ENCODE data around the gene IQSEC1. TPM values are rescaled to one million over a fixed set of nuclear protein-coding genes. Genes with fewer than 3 reads are reported as not detected.

IQSEC1 gene
- total RNA-seq, 2 donors from 2014 or later = 31.2 to 53.5 TPM

- DNase-seq = no peak
- Mint-ChIP-seq H3K27ac (peak overlapping the region; percentile 58), H3K4me1 (ENCODE audit: low read depth) (peaks cover 5% of the 10 kb centered on the region), H3K9me3 (no peaks in the 10 kb centered on the region), H3K27me3 (ENCODE audit: low read depth) (no peaks in the 10 kb centered on the region), H3K4me3 (no peak overlapping the region), H3K36me3 (ENCODE audit: insufficient read depth in 2 of 2) (peaks cover 0 to 6% of the 10 kb centered on the region in 2 donors)
- peak in 1 of 2 donors; percentile 25 for ATAC-seq (replicated peaks in 1 of 2)
These were observed 175.6 kb downstream of the IQSEC1 start for GRCh38 chr3:12897381-12898289.

- Mint-ChIP-seq H3K27ac (no peak overlapping the region), H3K4me1 (ENCODE audit: low read depth) (peaks cover 12% of the 10 kb centered on the region), H3K36me3 (ENCODE audit: insufficient read depth in 2 of 2) (peaks cover 0 to 5% of the 10 kb centered on the region in 2 donors), H3K9me3 (no peaks in the 10 kb centered on the region), H3K4me3 (no peak overlapping the region), H3K27me3 (ENCODE audit: low read depth) (no peaks in the 10 kb centered on the region)
- DNase-seq (no peak), ATAC-seq (replicated peaks in 1 of 2) (no peak)
These were observed 176.9 kb downstream of the IQSEC1 start for GRCh38 chr3:12896063-12896985.

- ATAC-seq (replicated peaks in 1 of 2) = no peak
- no peak for DNase-seq
- Mint-ChIP-seq H3K4me1 (ENCODE audit: low read depth) (peaks cover 12% of the 10 kb centered on the region), H3K27me3 (ENCODE audit: low read depth) (no peaks in the 10 kb centered on the region), H3K36me3 (ENCODE audit: insufficient read depth in 2 of 2) (peaks cover 0 to 2% of the 10 kb centered on the region in 2 donors), H3K4me3 (no peak overlapping the region), H3K27ac (no peak overlapping the region), H3K9me3 (no peaks in the 10 kb centered on the region)
These were observed 177.7 kb downstream of the IQSEC1 start for GRCh38 chr3:12895391-12896062.

- peak overlapping the region; percentile 34 for H3K27ac Mint-ChIP-seq
- ATAC-seq (replicated peaks in 1 of 2) = no peak
These were observed 178.6 kb downstream of the IQSEC1 start for GRCh38 chr3:12894629-12895028.

GRCh38 chr3:12893852-12894251 lies 179.4 kb downstream of the IQSEC1 start:
- H3K27ac Mint-ChIP-seq = no peak overlapping the region
- DNase-seq (no peak), ATAC-seq (replicated peaks in 1 of 2) (no peak)
- peaks cover 8% of the 10 kb centered on the region for H3K27me3 Mint-ChIP-seq (ENCODE audit: low read depth)
- H3K4me3 Mint-ChIP-seq = no peak overlapping the region
- no peaks in the 10 kb centered on the region for H3K36me3 Mint-ChIP-seq (ENCODE audit: insufficient read depth in 2 of 2)
- H3K4me1 Mint-ChIP-seq (ENCODE audit: low read depth) = peaks cover 12% of the 10 kb centered on the region
- no peaks in the 10 kb centered on the region for H3K9me3 Mint-ChIP-seq

More at GRCh38 chr3:12894629-12895028, 178.6 kb downstream of the IQSEC1 start:
- peaks cover 7% of the 10 kb centered on the region for H3K27me3 Mint-ChIP-seq (ENCODE audit: low read depth)
- peaks cover 12% of the 10 kb centered on the region for H3K4me1 Mint-ChIP-seq (ENCODE audit: low read depth)
- no peak for DNase-seq
- no peaks in the 10 kb centered on the region for H3K9me3 Mint-ChIP-seq
- H3K4me3 Mint-ChIP-seq = no peak overlapping the region
- H3K36me3 Mint-ChIP-seq (ENCODE audit: insufficient read depth in 2 of 2) = no peaks in the 10 kb centered on the region

GRCh38 chr3:12893247-12893646 lies 180.0 kb downstream of the IQSEC1 start:
- H3K27ac Mint-ChIP-seq = no peak overlapping the region
- peaks cover 12% of the 10 kb centered on the region for H3K4me1 Mint-ChIP-seq (ENCODE audit: low read depth)
- H3K36me3 Mint-ChIP-seq (ENCODE audit: insufficient read depth in 2 of 2) = no peaks in the 10 kb centered on the region
- no peak for ATAC-seq (replicated peaks in 1 of 2)
- H3K27me3 Mint-ChIP-seq (ENCODE audit: low read depth) = peaks cover 8% of the 10 kb centered on the region
- no peak overlapping the region for H3K4me3 Mint-ChIP-seq
- DNase-seq = no peak
- no peaks in the 10 kb centered on the region for H3K9me3 Mint-ChIP-seq

- peaks cover 8% of the 10 kb centered on the region for H3K27me3 Mint-ChIP-seq (ENCODE audit: low read depth)
- peaks cover 12% of the 10 kb centered on the region for H3K4me1 Mint-ChIP-seq (ENCODE audit: low read depth)
- no peaks in the 10 kb centered on the region for H3K36me3 Mint-ChIP-seq (ENCODE audit: insufficient read depth in 2 of 2)
- no peaks in the 10 kb centered on the region for H3K9me3 Mint-ChIP-seq
- ATAC-seq (replicated peaks in 1 of 2) (peak in 1 of 2 donors; percentile 22), DNase-seq (no peak)
- no peak overlapping the region for H3K27ac Mint-ChIP-seq
- no peak overlapping the region for H3K4me3 Mint-ChIP-seq
These were observed 180.4 kb downstream of the IQSEC1 start for GRCh38 chr3:12892840-12893189.

- Mint-ChIP-seq H3K27me3 (ENCODE audit: low read depth) (peaks cover 8% of the 10 kb centered on the region), H3K4me1 (ENCODE audit: low read depth) (peaks cover 12% of the 10 kb centered on the region), H3K9me3 (no peaks in the 10 kb centered on the region), H3K36me3 (ENCODE audit: insufficient read depth in 2 of 2) (no peaks in the 10 kb centered on the region), H3K4me3 (peak overlapping the region; percentile 3 to 10), H3K27ac (no peak overlapping the region)
- DNase-seq = peak; percentile 35 to 39
- ATAC-seq (replicated peaks in 1 of 2) = peak; percentile 37 to 44
These were observed 181.0 kb downstream of the IQSEC1 start for GRCh38 chr3:12891985-12892839.

- Mint-ChIP-seq H3K36me3 (ENCODE audit: insufficient read depth in 2 of 2) (no peaks in the 10 kb centered on the region), H3K4me3 (peak overlapping the region; percentile 3 to 10), H3K9me3 (no peaks in the 10 kb centered on the region), H3K27ac (no peak overlapping the region), H3K27me3 (ENCODE audit: low read depth) (peaks cover 8% of the 10 kb centered on the region), H3K4me1 (ENCODE audit: low read depth) (peaks cover 16% of the 10 kb centered on the region)
- ATAC-seq (replicated peaks in 1 of 2) (peak in 1 of 2 donors; percentile 7), DNase-seq (no peak)
These were observed 181.7 kb downstream of the IQSEC1 start for GRCh38 chr3:12891391-12891984.

GRCh38 chr3:12890610-12891390 lies 182.4 kb downstream of the IQSEC1 start:
- no peaks in the 10 kb centered on the region for H3K9me3 Mint-ChIP-seq
- peaks cover 8% of the 10 kb centered on the region for H3K27me3 Mint-ChIP-seq (ENCODE audit: low read depth)
- no peaks in the 10 kb centered on the region for H3K36me3 Mint-ChIP-seq (ENCODE audit: insufficient read depth in 2 of 2)
- DNase-seq = no peak
- no peak overlapping the region for H3K27ac Mint-ChIP-seq
- H3K4me3 Mint-ChIP-seq = no peak overlapping the region
- H3K4me1 Mint-ChIP-seq (ENCODE audit: low read depth) = peaks cover 22% of the 10 kb centered on the region
- peak in 1 of 2 donors; percentile 12 for ATAC-seq (replicated peaks in 1 of 2)

- Mint-ChIP-seq H3K4me3 (peak overlapping the region in 1 of 2 donors; percentile 17), H3K27ac (no peak overlapping the region), H3K9me3 (no peaks in the 10 kb centered on the region), H3K36me3 (ENCODE audit: insufficient read depth in 2 of 2) (no peaks in the 10 kb centered on the region), H3K27me3 (ENCODE audit: low read depth) (peaks cover 17% of the 10 kb centered on the region), H3K4me1 (ENCODE audit: low read depth) (peaks cover 14% of the 10 kb centered on the region)
- ATAC-seq (replicated peaks in 1 of 2) (no peak), DNase-seq (no peak)
These were observed 186.5 kb downstream of the IQSEC1 start for GRCh38 chr3:12886736-12887135.

All from activated T-cell treated with anti-CD3 and anti-CD28 coated beads, Interleukin-2, amount 50 U/mL, for 72 hours (primary cell).